ENCODE measurements around the gene DNAJA4.

DNA sequence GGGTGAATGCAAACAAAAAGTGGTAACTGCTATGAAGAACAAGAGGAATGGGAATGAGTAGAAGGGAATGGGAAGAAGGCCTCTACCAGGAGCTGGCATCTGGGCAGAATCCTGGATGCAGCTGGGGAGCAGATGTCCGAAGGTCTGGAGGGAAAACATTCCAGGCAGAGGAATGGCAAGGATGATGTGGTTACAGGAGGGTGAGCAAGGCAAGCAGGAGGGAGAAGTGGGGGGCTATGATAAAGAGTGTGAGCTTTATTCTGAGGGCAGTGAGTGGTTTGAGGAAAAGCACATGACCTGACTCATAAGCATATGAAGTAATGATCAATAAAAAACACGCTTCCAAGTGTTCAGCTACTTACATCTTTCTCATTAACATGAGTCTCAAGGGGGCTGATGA, 18.0 kb downstream of the DNAJA4 start:
- no peak for TF ChIP-seq EZH2 (IDR thresholded peaks at IDR 0.05; ENCODE audit: borderline replicate concordance, low read depth, low read length, severe bottlenecking)
- TF ChIP-seq, protein P1, sequence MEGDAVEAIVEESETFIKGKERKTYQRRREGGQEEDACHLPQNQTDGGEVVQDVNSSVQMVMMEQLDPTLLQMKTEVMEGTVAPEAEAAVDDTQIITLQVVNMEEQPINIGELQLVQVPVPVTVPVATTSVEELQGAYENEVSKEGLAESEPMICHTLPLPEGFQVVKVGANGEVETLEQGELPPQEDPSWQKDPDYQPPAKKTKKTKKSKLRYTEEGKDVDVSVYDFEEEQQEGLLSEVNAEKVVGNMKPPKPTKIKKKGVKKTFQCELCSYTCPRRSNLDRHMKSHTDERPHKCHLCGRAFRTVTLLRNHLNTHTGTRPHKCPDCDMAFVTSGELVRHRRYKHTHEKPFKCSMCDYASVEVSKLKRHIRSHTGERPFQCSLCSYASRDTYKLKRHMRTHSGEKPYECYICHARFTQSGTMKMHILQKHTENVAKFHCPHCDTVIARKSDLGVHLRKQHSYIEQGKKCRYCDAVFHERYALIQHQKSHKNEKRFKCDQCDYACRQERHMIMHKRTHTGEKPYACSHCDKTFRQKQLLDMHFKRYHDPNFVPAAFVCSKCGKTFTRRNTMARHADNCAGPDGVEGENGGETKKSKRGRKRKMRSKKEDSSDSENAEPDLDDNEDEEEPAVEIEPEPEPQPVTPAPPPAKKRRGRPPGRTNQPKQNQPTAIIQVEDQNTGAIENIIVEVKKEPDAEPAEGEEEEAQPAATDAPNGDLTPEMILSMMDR (IDR thresholded peaks at IDR 0.05; ENCODE audit: borderline replicate concordance, extremely low read depth, low read length, poor library complexity, severe bottlenecking), result no peak

All from DND-41 (cell line).